Fibroblast of mammary gland (primary cell): ENCODE data around the gene CNTN5.

Source experiments
- DNase-seq: peaks from one replicate; pipeline ENCODE4 v3.0.0-alpha.2; 2010; ENCODE audit warnings: low read depth
- H3K4me3 ChIP-seq: 2 replicates; pipeline ENCODE4 v1.5.1; 2011; ENCODE audit warnings: low read depth, mild to moderate bottlenecking, low read length, moderate library complexity; ENCODE audit not compliant: control insufficient read depth
- TF ChIP-seq, protein P1 (sequence below): conservative IDR thresholded peaks from 2 replicates; pipeline ENCODE4 v1.5.1; 2011; ENCODE audit warnings: low read depth, low read length, inconsistent platforms; ENCODE audit not compliant: control insufficient read depth, insufficient read depth

Gene CNTN5

GRCh38 chr11:99192716-99193115 is 172.0 kb downstream of the CNTN5 start:
- no peak overlapping the region for H3K4me3 ChIP-seq
- TF ChIP-seq, protein P1, sequence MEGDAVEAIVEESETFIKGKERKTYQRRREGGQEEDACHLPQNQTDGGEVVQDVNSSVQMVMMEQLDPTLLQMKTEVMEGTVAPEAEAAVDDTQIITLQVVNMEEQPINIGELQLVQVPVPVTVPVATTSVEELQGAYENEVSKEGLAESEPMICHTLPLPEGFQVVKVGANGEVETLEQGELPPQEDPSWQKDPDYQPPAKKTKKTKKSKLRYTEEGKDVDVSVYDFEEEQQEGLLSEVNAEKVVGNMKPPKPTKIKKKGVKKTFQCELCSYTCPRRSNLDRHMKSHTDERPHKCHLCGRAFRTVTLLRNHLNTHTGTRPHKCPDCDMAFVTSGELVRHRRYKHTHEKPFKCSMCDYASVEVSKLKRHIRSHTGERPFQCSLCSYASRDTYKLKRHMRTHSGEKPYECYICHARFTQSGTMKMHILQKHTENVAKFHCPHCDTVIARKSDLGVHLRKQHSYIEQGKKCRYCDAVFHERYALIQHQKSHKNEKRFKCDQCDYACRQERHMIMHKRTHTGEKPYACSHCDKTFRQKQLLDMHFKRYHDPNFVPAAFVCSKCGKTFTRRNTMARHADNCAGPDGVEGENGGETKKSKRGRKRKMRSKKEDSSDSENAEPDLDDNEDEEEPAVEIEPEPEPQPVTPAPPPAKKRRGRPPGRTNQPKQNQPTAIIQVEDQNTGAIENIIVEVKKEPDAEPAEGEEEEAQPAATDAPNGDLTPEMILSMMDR: no peak
- no peak for DNase-seq

GRCh38 chr11:99197477-99197876 is 176.7 kb downstream of the CNTN5 start:
- DNase-seq: no peak
- H3K4me3 ChIP-seq: no peak overlapping the region
- TF ChIP-seq, protein P1: no peak

DNA sequence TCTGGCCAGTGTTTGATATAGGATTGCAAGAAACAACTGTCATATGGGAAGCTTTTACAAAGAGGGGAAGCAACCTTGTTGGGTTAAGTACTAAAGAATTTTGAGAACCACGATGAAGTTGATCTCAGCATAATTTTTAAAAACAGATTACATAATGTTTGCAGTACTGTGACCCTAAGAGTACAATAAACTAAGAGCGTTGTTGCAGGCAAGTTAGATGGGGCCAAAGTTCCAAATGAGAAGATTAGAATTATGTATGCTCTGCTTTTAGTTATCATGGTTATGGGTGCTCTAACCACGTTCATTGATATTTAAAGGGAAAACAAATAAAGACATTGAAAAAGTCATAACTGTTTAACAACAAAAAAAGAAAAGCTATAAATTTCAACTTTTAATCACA is 177.5 kb downstream of the CNTN5 start:
- TF ChIP-seq, protein P1: no peak
- no peak overlapping the region for H3K4me3 ChIP-seq
- DNase-seq: no peak

DNA sequence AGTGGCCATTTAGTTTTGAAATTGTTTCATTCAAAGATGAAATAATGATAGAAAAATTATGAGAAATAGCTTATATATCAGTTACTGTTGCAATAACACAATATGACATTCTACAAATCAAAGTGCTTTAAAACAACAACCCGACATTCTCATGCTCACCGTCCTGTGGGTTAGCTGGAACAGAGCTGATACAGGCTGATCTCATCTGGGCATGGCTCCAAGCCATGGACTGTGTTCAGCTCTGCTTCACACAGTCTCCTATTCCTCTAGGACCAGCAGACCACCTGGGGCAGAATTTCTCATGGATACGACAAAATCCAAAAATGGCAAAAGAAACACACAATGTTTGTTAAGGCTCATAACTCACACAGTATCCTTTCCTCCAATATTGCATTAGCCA is 178.6 kb downstream of the CNTN5 start:
- TF ChIP-seq, protein P1: no peak
- no peak overlapping the region for H3K4me3 ChIP-seq
- DNase-seq: peak; percentile 10

DNA sequence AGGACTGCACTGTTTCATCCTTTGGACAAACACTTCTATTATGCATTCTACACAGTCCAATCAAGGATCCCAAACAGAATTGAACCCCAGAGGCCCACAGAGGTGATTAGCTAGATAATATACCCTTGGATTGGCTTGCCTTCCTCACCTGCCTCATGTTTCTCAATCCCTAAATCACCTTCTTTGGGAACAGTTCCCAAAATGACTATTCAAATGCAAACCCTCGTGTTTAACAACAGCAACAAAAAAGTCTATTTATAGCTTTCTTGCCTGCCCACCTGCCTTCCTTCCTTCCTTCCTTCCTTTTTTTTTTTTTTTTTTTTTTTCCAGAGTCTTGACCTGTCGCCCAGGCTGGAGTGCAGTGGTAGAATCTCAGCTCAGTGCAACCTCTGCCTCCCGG is 180.0 kb downstream of the CNTN5 start:
- TF ChIP-seq, protein P1: no peak

DNA sequence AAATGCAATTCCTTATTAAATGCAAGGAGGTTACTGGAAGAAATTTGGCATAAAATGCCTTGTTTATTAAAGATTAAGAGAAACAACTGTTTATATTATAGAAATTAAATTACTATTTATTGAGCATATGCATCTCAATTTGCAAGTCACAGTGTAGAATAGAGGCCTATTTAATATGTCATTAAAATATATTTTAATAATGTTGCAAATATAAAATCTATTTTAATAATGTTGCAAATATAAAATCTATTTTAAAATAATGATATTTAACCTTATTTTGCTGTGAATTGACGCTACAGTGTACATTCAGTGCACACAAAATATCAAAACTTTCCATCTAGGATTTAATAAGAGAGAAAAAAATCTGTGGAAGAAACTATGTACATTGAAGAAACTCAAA is 188.1 kb downstream of the CNTN5 start:
- TF ChIP-seq, protein P1: no peak
- DNase-seq: no peak
- H3K4me3 ChIP-seq: no peak overlapping the region

More for the DNA sequence above, 180.0 kb downstream of the CNTN5 start:
- H3K4me3 ChIP-seq: no peak overlapping the region
- no peak for DNase-seq

DNA sequence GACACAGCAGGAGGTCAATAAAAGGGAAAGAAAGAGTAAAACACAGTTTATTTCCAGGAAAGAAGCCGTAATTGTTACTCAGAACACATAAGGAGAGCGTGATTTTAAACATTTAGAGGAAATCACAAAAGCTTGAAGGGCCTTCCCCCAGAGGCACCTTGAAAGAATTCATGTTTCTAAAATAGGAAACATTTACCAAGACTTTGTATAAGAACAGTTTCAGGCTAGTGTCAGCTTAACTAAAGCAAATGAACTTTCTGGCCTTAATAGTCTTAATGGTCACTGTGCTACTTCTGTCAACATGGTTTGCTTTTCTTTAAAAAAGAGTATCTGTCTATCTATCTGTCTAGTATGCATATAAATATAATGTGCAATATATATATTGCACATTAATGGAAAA is 208.8 kb downstream of the CNTN5 start:
- TF ChIP-seq, protein P1: no peak
- DNase-seq: no peak
- no peak overlapping the region for H3K4me3 ChIP-seq
